Erythroblast (primary cell): ENCODE data around the gene COL19A1.

ENCODE experiments used
- GATA1 ChIP-seq: IDR thresholded peaks from 2 replicates; pipeline ENCODE4 v1.6.1; 2011; ENCODE audit warnings: low read depth, mild to moderate bottlenecking, control low read depth, low read length, moderate library complexity
- POLR2A ChIP-seq: IDR thresholded peaks from 2 replicates; pipeline ENCODE4 v1.6.1; 2011; ENCODE audit warnings: mild to moderate bottlenecking, low read length

DNA sequence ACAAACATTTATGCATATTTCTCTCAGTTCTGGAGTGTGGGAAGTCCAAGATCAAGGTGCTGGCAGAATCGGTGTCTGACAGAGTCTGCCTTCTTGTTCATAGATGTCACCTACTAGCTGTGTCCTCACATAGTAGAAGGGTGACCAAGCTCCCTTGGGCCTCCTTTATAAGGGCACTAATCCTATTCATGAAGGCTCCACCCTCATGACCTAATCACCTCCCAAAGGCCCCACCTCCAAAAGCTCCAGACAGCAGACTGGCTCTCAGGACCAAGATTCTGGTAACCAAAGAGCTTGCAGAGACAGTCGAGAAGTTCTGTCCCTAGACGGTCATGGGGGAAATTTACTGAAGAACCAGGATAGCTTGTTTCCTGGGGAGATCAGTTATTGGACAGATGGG, 297.4 kb downstream of the COL19A1 start:
- TF ChIP-seq POLR2A (no peak), GATA1 (no peak)
